ENCODE data around the gene DTX2. TPM values are rescaled to one million over a fixed set of nuclear protein-coding genes. Genes with fewer than 3 reads are reported as not detected.
A peak's percentile ranks its signal among the peaks of the same experiment; 100 is the strongest.
"Not testable (repeated sequence)": the region's sequence is repeated elsewhere in the genome, so short reads cannot be mapped to it uniquely, and the experiment has no call there.

The DTX2 gene
- total RNA-seq, 4 donors from 2014 or later: 18.1 to 35.2 (median 25.3) TPM

DNA sequence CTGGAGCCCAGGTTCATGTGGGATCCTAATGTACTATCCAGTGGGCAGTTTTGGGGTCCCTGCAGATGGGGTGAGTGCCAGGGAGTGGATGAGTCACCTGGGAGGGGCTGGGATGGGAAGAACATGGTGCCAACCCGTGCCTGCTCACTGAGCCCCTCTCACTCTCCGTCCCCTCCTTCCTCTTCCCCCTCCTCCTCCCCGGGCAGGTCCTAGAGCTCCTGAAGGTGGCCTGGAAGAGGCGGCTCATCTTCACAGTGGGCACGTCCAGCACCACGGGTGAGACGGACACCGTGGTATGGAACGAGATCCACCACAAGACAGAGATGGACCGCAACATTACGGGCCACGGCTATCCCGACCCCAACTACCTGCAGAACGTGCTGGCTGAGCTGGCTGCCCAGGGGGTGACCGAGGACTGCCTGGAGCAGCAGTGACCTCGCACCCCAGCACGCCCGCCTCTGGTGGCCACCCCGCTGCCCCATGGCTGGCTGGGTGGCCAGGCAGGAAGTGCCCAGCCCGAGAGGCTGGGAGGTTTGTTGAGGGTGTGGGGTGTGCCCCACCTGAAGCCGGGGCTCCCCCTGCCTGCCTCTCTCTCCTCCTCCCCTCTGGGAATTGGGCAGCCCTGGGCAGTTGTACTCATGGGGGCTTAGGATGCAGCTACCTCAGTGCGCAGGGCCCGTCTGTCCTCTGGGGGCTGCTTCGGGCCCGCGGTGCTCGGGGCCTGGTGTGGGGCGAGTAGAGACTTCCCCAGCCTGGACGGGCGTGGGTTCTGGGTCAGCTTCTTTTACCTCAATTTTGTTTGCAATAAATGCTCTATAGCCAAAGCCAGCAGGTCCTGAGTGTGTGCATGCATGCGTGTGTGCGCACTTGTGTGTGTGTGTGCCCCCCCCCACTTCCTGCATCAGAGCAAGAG is 43.9 kb downstream of the DTX2 start:
- TF ChIP-seq EP300 (IDR thresholded peaks at IDR 0.05) (no peak), POLR2A (IDR thresholded peaks at IDR 0.05; ENCODE audit: low read depth) (no peak), POLR2AphosphoS5 (IDR thresholded peaks at IDR 0.05) (no peak)
- TF ChIP-seq, protein P1, sequence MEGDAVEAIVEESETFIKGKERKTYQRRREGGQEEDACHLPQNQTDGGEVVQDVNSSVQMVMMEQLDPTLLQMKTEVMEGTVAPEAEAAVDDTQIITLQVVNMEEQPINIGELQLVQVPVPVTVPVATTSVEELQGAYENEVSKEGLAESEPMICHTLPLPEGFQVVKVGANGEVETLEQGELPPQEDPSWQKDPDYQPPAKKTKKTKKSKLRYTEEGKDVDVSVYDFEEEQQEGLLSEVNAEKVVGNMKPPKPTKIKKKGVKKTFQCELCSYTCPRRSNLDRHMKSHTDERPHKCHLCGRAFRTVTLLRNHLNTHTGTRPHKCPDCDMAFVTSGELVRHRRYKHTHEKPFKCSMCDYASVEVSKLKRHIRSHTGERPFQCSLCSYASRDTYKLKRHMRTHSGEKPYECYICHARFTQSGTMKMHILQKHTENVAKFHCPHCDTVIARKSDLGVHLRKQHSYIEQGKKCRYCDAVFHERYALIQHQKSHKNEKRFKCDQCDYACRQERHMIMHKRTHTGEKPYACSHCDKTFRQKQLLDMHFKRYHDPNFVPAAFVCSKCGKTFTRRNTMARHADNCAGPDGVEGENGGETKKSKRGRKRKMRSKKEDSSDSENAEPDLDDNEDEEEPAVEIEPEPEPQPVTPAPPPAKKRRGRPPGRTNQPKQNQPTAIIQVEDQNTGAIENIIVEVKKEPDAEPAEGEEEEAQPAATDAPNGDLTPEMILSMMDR (IDR thresholded peaks at IDR 0.05): no peak
- Histone ChIP-seq H3K4me1 (peaks cover 0 to 10% (median 9%) of the 10 kb centered on the region in 4 donors), H3K27ac (replicated peaks in 1 of 4) (no peak overlapping the region), H3K36me3 (peaks cover 16 to 56% (median 38%) of the 10 kb centered on the region in 4 donors), H3K9me3 (no peaks in the 10 kb centered on the region), H3K4me3 (no peak overlapping the region), H3K27me3 (no peaks in the 10 kb centered on the region)
- intact Hi-C loops (cut with DNase I): loop anchor here (10.0 kb wide), 1 partner anchor 489 kb away; no protein-coding TSS in a partner anchor
- no peak for DNase-seq (ENCODE audit: extremely low spot score)
- 86% methylated on average over 10 of the region's 32 CpGs for WGBS

DNA sequence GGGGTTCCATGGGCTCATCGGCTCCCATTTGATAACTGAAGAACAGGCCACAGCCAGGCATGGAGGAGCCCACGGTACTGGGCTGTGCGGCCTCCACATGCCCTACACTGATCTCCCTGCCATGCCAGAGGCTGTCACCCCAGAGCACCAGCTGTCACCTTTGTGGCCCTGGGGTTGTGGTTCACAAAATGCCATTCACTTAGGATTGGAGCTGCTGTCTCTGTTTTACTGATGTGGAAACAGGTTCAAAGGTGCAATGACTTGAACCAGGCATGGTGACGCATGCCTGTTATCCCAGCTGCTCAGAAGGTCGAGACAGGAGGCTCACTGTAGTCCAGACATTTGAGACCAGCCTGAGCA is 44.6 kb downstream of the DTX2 start:
- H3K4me1 ChIP-seq: peaks cover 0 to 12% (median 9%) of the 10 kb centered on the region in 4 donors
- intact Hi-C loops (cut with DNase I): loop anchor here (10.0 kb wide), 1 partner anchor 489 kb away; no protein-coding TSS in a partner anchor
- 78% methylated on average over 5 of the region's 5 CpGs for WGBS

DNA sequence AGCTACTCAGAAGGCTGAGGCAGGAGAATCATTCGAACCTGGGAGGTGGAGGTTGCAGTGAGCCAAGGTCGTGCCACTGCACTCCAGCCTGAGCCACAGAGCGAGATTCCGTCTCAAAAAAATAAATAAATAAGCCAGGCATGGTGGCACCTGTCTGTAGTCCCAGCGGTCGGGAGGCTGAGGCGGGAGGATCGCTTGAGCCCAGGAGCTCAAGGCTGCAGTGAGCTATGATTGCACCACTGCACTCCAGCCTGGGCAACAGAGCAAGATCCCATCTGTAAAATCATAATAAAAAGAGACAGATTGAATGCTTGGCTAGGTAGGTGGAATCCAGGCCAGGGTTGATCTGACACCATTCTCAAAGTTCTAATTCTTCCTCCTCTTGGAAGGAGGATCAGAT is 45.1 kb downstream of the DTX2 start:
- WGBS: 96% methylated on average over 8 of the region's 8 CpGs
- H3K4me3 ChIP-seq; DNase-seq (ENCODE audit: extremely low spot score); H3K27me3 ChIP-seq; H3K9me3 ChIP-seq; H3K27ac ChIP-seq (replicated peaks in 1 of 4): not testable (repeated sequence)
- peaks cover 16 to 48% (median 31%) of the 10 kb centered on the region in 4 donors for H3K36me3 ChIP-seq
- H3K4me1 ChIP-seq: peaks cover 0 to 12% (median 9%) of the 10 kb centered on the region in 4 donors
- intact Hi-C loops (cut with DNase I): loop anchor here (10.0 kb wide), 1 partner anchor 488 kb away; no protein-coding TSS in a partner anchor

More for the DNA sequence above, 44.6 kb downstream of the DTX2 start:
- H3K36me3 ChIP-seq: peaks cover 16 to 50% (median 34%) of the 10 kb centered on the region in 4 donors
- H3K4me3 ChIP-seq: no peak overlapping the region
- TF ChIP-seq POLR2AphosphoS5 (IDR thresholded peaks at IDR 0.05) (no peak), EP300 (IDR thresholded peaks at IDR 0.05) (no peak), POLR2A (IDR thresholded peaks at IDR 0.05; ENCODE audit: low read depth) (no peak)
- TF ChIP-seq, protein P1 (IDR thresholded peaks at IDR 0.05): no peak
- no peaks in the 10 kb centered on the region for H3K27me3 ChIP-seq
- DNase-seq (ENCODE audit: extremely low spot score): no peak
- no peak overlapping the region for H3K27ac ChIP-seq (replicated peaks in 1 of 4)
- no peaks in the 10 kb centered on the region for H3K9me3 ChIP-seq

DNA sequence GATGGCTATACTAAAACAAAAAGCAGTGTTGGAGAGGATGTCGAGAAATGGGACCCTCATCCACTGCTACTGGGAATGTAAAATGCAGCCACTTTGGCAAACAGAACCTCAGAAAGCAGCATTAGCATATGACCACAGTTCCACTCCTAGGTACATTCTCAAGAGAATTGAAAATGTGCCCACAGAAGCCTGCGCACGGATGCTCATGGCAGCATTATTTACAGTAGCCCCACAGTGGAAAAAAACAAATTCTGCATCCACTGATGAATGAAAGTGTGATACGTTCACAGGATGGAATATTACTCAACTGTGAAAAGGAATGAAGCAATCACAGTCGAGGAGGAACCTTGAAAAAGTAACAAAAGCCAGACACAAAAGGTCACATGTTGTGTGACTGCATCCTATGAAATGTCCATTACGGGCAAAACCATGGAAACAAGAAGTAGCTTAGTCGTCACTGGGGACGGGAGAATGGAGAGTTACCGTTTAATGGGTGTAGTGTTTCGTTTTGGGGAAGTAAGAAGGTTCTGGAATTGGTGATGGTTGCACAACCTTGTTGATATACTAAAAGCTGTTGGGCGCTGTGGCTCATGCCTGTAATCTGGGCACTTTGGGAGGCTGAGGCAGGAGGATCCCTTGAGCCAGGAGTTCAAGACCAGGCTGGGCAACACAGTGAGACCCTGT is 46.4 kb downstream of the DTX2 start:
- H3K9me3 ChIP-seq: no peaks in the 10 kb centered on the region
- peaks cover 0 to 14% (median 11%) of the 10 kb centered on the region in 4 donors for H3K4me1 ChIP-seq
- peaks cover 9 to 36% (median 25%) of the 10 kb centered on the region in 4 donors for H3K36me3 ChIP-seq
- no peak overlapping the region for H3K4me3 ChIP-seq
- TF ChIP-seq, protein P1 (IDR thresholded peaks at IDR 0.05): no peak
- TF ChIP-seq POLR2AphosphoS5 (IDR thresholded peaks at IDR 0.05) (peak in 1 of 2 donors; percentile 23), POLR2A (IDR thresholded peaks at IDR 0.05; ENCODE audit: low read depth) (no peak), EP300 (IDR thresholded peaks at IDR 0.05) (no peak)
- H3K27ac ChIP-seq (replicated peaks in 1 of 4): no peak overlapping the region
- DNase-seq (ENCODE audit: extremely low spot score): no peak
- whole genome bisulfite sequencing: 78% methylated on average over 11 of the region's 11 CpGs
- no peaks in the 10 kb centered on the region for H3K27me3 ChIP-seq
- intact Hi-C loops (cut with DNase I): loop anchor here (10.0 kb wide), 1 partner anchor 487 kb away; no protein-coding TSS in a partner anchor

Measured in esophagus muscularis mucosa (tissue), 4 donors.